Endodermal cell (in vitro differentiated cells): ENCODE data around the gene DENND6B. TPM values are rescaled to one million over a fixed set of nuclear protein-coding genes. Genes with fewer than 3 reads are reported as not detected.
A peak's percentile ranks its signal among the peaks of the same experiment; 100 is the strongest.

ENCODE experiments used
- DNase-seq: peaks from one replicate; pipeline ENCODE4 v3.0.0-alpha.2; 2017
- H3K27ac ChIP-seq: 2 replicates; pipeline ENCODE4 v1.5.1; 2013; ENCODE audit warnings: mild to moderate bottlenecking, low read depth, low read length, moderate library complexity
- H3K27me3 ChIP-seq: 2 replicates; pipeline ENCODE4 v1.6.1; 2013; ENCODE audit warnings: mild to moderate bottlenecking, low read length, moderate library complexity; ENCODE audit not compliant: insufficient read depth, control insufficient read depth, poor library complexity, severe bottlenecking
- H3K36me3 ChIP-seq: 2 replicates; pipeline ENCODE4 v1.7.0; 2013; ENCODE audit warnings: mild to moderate bottlenecking, low read length, moderate library complexity; ENCODE audit not compliant: control insufficient read depth, insufficient read depth
- H3K4me1 ChIP-seq: one replicate; pipeline ENCODE4 v1.7.0; 2013; ENCODE audit warnings: low read length; ENCODE audit not compliant: control insufficient read depth, insufficient read depth
- H3K4me3 ChIP-seq: 2 replicates; pipeline ENCODE4 v1.5.1; 2013; ENCODE audit warnings: mild to moderate bottlenecking, low read length, moderate library complexity
- H3K9ac ChIP-seq: 2 replicates; pipeline ENCODE4 v1.6.1; 2013; ENCODE audit warnings: mild to moderate bottlenecking, low read length, moderate library complexity; ENCODE audit not compliant: poor library complexity, severe bottlenecking; ENCODE audit errors: extremely low read depth
- H3K9me3 ChIP-seq: 2 replicates; pipeline ENCODE4 v1.6.1; 2013; ENCODE audit warnings: mild to moderate bottlenecking, low read length, moderate library complexity; ENCODE audit not compliant: control insufficient read depth
- H3K27ac Mint-ChIP-seq: 2 replicates; pipeline ENCODE4 v1.8.0; 2020; ENCODE audit warnings: mixed read lengths
- H3K27me3 Mint-ChIP-seq: 2 replicates; pipeline ENCODE4 v1.8.0; 2021; ENCODE audit warnings: mild to moderate bottlenecking, mixed read lengths; ENCODE audit not compliant: insufficient read depth
- H3K36me3 Mint-ChIP-seq: 2 replicates; pipeline ENCODE4 v1.8.0; 2020; ENCODE audit warnings: low read depth, mixed read lengths
- H3K4me1 Mint-ChIP-seq: 2 replicates; pipeline ENCODE4 v1.8.0; 2020; ENCODE audit warnings: mixed read lengths
- H3K4me3 Mint-ChIP-seq: 2 replicates; pipeline ENCODE4 v1.8.0; 2020; ENCODE audit warnings: mild to moderate bottlenecking, moderate library complexity, mixed read lengths
- H3K9me3 Mint-ChIP-seq: 2 replicates; pipeline ENCODE4 v1.8.0; 2020; ENCODE audit warnings: mild to moderate bottlenecking, mixed read lengths
- CTCF ChIP-seq: fragments of 200-600 bp; sonication (generic); conservative IDR thresholded peaks from 2 replicates; pipeline ENCODE4 v1.5.0; 2021; ENCODE audit warnings: antibody characterized with exemption, mild to moderate bottlenecking
- WGBS, 2 experiments: methylation state at CpG; one replicate each; pipeline versions ENCODE4 v1.1.5 to v1.1.7; 2013; ENCODE audit warnings: missing lambda C conversion rate in 2 of 2, mixed read lengths in 1 of 2; ENCODE audit not compliant: insufficient coverage in 1 of 2, insufficient read length in 1 of 2; 5-methylcytosine and 5-hydroxymethylcytosine counted together
- total RNA-seq, 2 donors: library from RNA; stranded (reverse); fragmentation: NEBNext Ultra II Directional in 1 of 2; extraction: Animal tissue kit (Norgen Biotek cat#: 25700) in 1 of 2; gene quantifications; 2 replicates in 1 of 2; 3 replicates in 1 of 2; pipeline ENCODE4 v1.2.1, GENCODE V29; 2021

Gene DENND6B
- total RNA-seq, 2 donors from 2014 or later = 8.3 to 14.2 TPM

- Mint-ChIP-seq H3K9me3 (no peaks in the 10 kb centered on the region), H3K4me1 (peaks cover 12% of the 10 kb centered on the region), H3K27ac (no peak overlapping the region), H3K27me3 (peaks cover 3% of the 10 kb centered on the region), H3K4me3 (no peak overlapping the region), H3K36me3 (no peaks in the 10 kb centered on the region)
- WGBS, 2 experiments = 90 to 93% methylated on average over 12 to 16 of the region's 16 CpGs
- peak; percentile 44 for DNase-seq
- no peaks in the 10 kb centered on the region for H3K27me3 ChIP-seq
- H3K4me3 ChIP-seq = no peak overlapping the region
- no peaks in the 10 kb centered on the region for H3K9me3 ChIP-seq
- H3K4me1 ChIP-seq = no peaks in the 10 kb centered on the region
- no peak overlapping the region for H3K9ac ChIP-seq
- H3K27ac ChIP-seq = no peak overlapping the region
- H3K36me3 ChIP-seq = no peaks in the 10 kb centered on the region
- no peak for TF ChIP-seq CTCF
Observed at GRCh38 chr22:50310949-50311444, 15.8 kb downstream of the DENND6B start.

- Mint-ChIP-seq H3K4me3 (no peak overlapping the region), H3K27ac (no peak overlapping the region), H3K4me1 (peaks cover 14% of the 10 kb centered on the region), H3K27me3 (peaks cover 2% of the 10 kb centered on the region), H3K9me3 (no peaks in the 10 kb centered on the region), H3K36me3 (no peaks in the 10 kb centered on the region)
- TF ChIP-seq CTCF = no peak
- Histone ChIP-seq H3K4me3 (no peak overlapping the region), H3K27me3 (no peaks in the 10 kb centered on the region), H3K9ac (no peak overlapping the region), H3K4me1 (no peaks in the 10 kb centered on the region), H3K9me3 (no peaks in the 10 kb centered on the region), H3K36me3 (no peaks in the 10 kb centered on the region), H3K27ac (no peak overlapping the region)
- WGBS, 2 experiments = 85 to 89% methylated on average over 9 to 17 of the region's 21 CpGs
- no peak for DNase-seq
Observed at GRCh38 chr22:50310031-50310722, 16.6 kb downstream of the DENND6B start.

DNA sequence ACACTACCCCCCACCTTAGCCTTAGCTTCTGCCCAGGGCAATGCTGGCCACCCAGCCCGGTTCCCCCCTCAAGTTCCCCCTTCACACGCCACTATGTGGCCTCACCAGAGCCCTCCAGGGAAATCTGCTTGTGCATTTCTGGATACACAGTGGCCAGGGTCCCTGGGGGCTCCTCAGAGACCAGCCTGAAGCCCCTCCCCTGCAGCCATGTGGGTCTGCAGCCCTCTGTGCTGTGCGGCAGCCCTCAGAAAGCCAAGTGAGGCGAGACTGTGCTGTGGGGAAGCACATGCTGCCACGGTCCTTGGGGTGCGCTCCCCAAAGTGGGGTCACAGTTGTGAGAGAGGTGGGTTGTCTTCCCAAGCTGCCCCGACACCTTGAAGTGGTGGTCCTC, 17.2 kb downstream of the DENND6B start:
- Mint-ChIP-seq H3K36me3 (no peaks in the 10 kb centered on the region), H3K4me1 (peaks cover 14% of the 10 kb centered on the region), H3K27ac (no peak overlapping the region), H3K9me3 (no peaks in the 10 kb centered on the region), H3K27me3 (peaks cover 2% of the 10 kb centered on the region), H3K4me3 (no peak overlapping the region)
- no peak overlapping the region for H3K27ac ChIP-seq
- H3K9ac ChIP-seq = no peak overlapping the region
- TF ChIP-seq CTCF = no peak
- H3K4me1 ChIP-seq = peaks cover 3% of the 10 kb centered on the region
- H3K27me3 ChIP-seq = no peaks in the 10 kb centered on the region
- no peak overlapping the region for H3K4me3 ChIP-seq
- no peak for DNase-seq
- no peaks in the 10 kb centered on the region for H3K36me3 ChIP-seq
- H3K9me3 ChIP-seq = no peaks in the 10 kb centered on the region
- 73 to 80% methylated on average over 6 to 7 of the region's 7 CpGs for WGBS, 2 experiments
